HG03378 (cell line): Measurements from ENCODE around the gene ADSS1.

Experiments used
- ATAC-seq: cut with Tn5 transposase; IDR thresholded peaks from one replicate; pipeline ENCODE4 v1.9.1; 2021; ENCODE audit warnings: mild to moderate bottlenecking, moderate library complexity; ENCODE audit not compliant: unreplicated experiment

Gene ADSS1

DNA sequence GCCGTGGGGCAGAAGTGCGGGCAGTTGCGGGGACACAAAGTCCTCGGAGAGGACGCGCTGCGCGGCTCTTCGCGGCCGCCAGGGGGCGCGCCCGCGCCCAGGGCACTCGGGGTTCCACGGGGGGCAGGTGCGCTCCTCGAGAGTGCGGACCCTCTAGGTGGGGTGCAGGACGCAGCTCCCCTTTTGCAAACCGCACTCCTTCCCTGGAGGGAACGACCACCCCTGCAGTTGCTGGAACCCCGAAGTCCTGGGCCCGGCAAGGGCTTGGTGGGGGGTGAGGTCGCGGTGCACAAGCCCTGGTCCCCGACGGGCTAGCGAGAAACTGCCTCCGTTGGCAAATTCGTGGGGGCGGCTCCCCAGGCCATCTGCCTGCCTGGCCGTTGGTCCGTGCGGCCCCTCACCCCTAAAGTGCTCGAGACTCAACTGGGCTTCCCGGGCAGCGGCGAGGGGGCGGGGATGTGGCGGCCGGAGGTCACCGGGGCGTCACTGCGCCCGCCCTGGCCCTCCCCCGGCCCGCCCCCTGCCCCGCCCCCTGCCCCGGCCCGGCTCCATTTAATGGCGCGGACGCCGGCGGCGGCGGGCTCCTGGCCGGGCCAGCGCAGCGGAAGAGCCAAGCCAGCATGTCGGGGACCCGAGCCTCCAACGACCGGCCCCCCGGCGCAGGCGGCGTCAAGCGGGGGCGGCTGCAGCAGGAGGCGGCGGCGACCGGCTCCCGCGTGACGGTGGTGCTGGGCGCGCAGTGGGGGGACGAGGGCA, at the start of gene ADSS1:
ADSS1 (plus strand) TSS at position 579 of the 756 bp plus-strand sequence; CDS start at position 621, 42 bp downstream.
- ATAC-seq, result no peak

- no peak for ATAC-seq
These were observed 48.6 kb upstream of the ADSS1 start for GRCh38 chr14:104675447-104675846.

DNA sequence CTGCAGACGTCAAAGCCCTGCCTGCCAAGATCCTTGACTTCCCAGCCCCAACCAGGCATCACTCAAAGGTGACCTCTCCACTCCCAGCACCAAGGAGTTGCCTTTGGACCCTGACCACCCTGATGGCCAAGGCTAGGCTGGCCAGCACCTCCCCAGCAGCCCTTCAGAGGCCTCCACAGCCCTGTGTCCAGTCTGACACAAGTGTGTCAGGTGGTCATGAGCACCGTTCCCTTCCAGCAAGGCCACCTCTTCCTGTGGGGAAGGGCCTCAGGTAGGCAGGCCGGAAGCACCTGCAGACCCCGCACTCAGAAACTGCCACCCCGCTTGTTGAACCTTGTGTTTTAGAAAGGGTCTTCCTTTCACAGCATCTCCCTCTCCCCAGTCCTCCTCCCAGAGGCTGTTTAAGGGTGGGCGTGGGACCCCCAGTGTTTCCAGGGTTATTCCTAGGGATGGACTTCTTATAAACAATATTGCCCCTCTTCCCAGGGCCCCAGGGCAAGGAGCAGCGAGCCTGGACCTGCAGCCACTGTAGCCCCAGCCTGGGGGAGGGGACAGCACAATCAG, 47.8 kb upstream of the ADSS1 start:
- ATAC-seq, result no peak

GRCh38 chr14:104676694-104677511, 47.1 kb upstream of the ADSS1 start:
- ATAC-seq, result no peak

- no peak for ATAC-seq
These were observed 46.3 kb upstream of the ADSS1 start for GRCh38 chr14:104677512-104678332.

DNA sequence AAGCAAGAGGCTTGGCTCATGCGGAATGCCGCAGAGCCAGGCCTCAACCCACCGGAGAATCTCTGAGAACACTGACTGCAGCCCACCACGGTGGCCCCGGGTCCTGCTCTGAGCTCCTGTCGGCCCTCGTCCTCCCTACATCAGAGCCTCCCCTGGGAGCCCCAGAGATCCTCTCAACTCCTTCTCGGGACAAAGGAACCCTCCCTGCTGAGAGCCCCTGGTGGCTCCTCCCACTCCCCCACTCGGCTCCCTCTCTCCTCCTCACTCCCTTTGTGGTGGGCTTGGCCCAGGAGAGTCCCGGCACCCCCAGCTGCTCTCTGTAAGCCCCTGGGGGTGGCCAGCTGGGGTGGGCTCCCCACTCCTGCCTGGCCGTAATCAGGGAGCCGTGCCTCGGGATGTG, 45.7 kb upstream of the ADSS1 start:
- no peak for ATAC-seq

DNA sequence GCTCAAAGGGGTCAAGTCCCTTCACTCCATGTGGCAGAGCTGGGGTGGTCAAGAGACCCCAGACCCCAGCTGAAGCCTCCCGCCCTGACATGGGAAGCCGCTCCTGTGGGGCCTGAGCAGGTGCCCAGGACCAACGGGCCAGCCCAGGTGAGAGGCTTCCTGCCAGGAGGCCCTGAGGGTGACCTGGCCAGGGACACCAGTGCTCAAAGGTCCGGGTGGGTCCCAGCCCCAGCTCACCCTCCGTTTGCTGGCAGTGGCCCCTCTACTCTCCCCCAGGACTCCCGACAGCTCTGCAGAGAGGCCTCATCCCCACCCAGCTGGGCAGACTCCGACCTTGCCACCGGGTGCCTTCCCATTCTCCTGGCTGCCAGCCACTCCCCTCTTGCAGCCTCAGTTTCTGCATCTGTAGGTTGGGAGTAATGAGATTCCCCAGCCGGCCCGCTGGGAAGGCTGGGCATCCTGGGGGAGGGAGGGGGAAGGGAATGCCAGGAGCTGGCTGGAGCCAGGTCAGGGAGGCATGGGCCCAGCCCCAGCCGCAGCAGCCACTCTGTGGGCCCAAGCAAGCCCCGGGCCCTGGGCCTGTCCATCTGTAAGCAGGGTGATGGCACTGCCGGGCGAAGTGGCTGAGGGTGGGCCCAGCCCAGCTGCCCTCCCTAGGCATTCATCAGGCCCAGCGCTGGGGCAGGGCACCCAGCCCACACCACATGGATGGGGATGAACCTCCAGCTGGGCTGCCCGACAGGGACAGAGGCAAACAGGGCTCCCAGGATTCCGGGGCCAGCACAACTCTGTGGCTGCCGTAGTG, 44.9 kb upstream of the ADSS1 start:
- no peak for ATAC-seq

- no peak for ATAC-seq
These were observed 43.8 kb upstream of the ADSS1 start for GRCh38 chr14:104680056-104680805.

DNA sequence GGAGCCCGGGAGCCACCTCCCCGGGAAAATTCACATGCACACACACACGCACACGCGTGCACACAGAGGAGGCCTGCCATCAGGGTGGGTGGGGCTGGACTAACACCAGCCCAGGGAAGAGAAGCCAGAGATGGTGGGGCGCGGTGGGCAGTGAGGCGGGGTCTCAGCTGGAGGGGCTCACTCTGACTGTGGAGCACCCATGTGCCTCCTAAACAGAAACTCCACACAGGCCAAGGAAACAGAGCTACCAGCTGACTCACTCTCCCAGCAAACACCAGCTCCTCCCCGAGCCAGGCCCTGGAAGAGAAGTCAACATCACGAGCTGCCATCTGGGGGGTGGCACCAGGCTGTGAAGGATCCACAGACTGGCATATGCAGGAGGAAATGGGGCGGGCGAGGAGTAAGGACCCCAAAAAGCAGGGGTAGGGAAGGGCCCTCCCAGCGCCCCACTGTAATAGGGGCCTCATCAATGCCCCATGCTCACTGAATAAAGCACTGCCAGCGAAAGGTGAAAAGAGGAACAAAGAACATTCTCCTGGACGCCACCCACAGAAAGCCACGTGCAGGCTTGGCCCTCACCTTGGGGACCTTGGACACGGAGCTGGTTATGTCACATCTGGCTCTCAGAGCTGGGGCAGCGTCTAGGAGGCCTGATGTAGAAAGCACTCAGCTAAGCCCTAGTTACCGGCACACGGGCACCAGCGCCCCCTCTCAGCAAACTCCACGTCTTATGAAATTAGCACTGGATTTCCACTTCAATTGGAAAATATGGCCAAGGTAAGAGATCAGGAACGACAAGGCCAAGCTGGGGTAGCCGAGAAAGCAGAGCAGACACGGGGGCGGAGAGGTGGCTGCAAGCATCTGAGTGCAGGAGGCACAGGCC, 43.0 kb upstream of the ADSS1 start:
- no peak for ATAC-seq

DNA sequence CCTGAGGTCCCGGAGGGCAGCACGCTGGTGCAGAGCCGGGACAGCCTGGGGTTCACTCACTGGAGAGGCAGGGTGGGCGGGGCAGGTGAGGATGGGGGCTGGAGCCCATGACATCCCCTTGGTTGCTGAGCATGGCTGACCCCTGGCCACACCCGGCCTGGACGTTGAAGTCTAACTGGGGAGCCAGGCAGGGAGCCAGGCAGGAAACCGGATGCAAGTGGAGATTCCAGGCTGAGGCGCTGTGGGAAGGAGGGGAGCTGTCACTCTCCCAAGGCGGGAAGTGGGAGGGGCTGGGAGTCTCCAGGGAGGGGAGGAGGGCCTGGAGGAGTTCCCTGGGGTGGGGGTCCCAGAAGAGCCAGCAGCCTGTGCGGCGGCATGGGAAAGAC, 42.3 kb upstream of the ADSS1 start:
- ATAC-seq, result no peak

DNA sequence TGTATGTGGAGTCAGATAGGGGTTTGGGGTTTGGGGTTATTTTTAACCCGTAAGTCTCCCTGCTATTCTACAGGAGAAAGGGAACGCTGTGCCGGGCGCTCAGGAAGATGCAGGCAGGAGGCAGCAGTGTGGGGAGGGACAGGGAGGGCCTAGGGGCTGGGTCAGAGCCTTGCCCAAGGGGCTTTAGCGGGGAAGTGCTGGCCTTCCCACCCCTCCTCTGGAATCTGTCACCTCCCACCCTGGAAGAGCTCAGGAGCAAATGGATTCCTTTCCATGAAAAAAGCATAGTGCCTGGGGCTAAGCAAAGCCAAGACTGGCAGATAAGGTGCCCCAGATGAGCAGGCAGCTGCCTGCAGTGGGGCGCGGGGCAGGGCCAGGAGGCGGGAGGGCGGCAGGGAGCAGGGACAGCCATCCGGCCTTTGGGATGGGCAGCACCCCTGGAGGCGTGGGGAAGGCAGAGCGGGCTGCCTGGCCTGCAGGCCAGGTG, 41.9 kb upstream of the ADSS1 start:
- ATAC-seq, result no peak

GRCh38 chr14:104683653-104684448, 40.2 kb upstream of the ADSS1 start:
- ATAC-seq, result no peak

DNA sequence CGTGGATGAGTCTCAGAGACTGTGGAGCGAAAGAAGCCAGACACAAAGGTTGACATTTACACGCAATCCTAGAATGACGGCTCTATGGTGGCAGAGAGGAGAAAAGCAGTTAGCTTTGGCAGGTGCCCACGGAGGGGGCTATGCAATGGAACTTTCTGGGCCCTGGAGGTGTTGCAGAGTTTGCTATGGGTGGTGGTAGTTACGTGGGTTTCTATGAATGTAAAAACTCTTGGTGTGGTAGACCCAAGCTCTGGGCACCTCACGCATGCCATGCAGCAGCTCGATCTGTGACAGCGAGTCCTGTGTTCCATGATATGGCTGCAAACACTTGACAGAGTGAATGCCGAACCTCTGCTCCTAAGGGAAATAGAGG, 39.6 kb upstream of the ADSS1 start:
- ATAC-seq, result no peak

DNA sequence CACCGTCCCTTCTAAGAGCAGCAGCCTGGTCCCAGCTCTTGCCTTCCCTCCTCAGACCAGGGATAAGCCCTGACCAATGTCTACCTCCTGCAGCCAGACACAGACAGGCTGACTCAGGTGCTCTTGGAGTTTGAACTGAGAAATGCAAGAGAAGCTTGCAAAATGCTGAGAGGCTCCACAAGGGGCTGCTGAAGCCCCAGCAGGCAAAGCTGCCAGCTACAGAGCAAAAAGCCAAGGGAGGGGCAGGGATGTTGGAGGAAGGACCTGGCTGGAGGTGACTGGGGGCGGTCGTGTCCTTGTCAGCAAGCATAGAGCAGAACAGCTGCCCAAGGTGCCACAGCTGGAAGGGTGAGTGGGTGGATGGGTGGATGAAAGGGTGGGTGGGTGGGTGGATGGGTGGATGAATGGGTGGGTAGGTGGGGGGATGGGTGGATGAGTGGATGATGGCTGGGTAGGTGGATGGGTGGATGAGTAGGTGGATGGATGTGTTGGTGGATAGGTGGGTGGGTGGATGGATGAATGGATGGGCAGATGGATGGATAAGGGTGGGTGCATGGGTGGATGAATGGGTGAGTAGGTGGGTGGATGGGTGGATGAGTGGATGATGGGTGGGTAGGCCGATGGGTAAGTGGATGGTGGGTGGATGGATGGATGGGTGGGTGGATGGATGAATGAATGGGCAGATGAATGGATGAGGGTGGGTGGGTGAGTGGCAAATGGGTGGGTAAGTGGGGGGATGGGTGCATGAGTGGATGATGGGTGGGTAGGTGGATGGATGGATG, 38.6 kb upstream of the ADSS1 start:
- no peak for ATAC-seq

GRCh38 chr14:104685998-104686610, 37.9 kb upstream of the ADSS1 start:
- ATAC-seq, result no peak
